SK-N-SH treated with all-trans-retinoic acid at 6 μM for 48 hours (cell line): ENCODE results near the gene F8.

Source experiments
- ARNTL ChIP-seq: fragments of 450-650 bp; formaldehyde crosslinking; IDR thresholded peaks from 2 replicates; pipeline ENCODE4 v1.5.0; 2020; ENCODE audit warnings: low read depth, mild to moderate bottlenecking, moderate library complexity, borderline replicate concordance
- BACH2 ChIP-seq: fragments of 250-450 bp; sonication (Bioruptor Pico); IDR thresholded peaks from 2 replicates; pipeline ENCODE4 v1.9.0; 2021; ENCODE audit warnings: mild to moderate bottlenecking, borderline replicate concordance
- CSDC2 ChIP-seq: fragments of 250-450 bp; sonication (Bioruptor Pico); IDR thresholded peaks from 2 replicates; pipeline ENCODE4 v1.5.0; 2020; ENCODE audit warnings: mild to moderate bottlenecking, moderate library complexity
- OSR1 ChIP-seq: fragments of 250-450 bp; sonication (Bioruptor Pico); IDR thresholded peaks from 2 replicates; pipeline ENCODE4 v1.8.0; 2022; ENCODE audit warnings: moderate library complexity, mild to moderate bottlenecking, inconsistent platforms
- PPARA ChIP-seq: fragments of 250-450 bp; sonication (Bioruptor Pico); IDR thresholded peaks from 2 replicates; pipeline ENCODE4 v1.5.0; 2020; ENCODE audit warnings: mild to moderate bottlenecking, borderline replicate concordance
- RARB ChIP-seq: fragments of 250-450 bp; sonication (Bioruptor Pico); IDR thresholded peaks from 2 replicates; pipeline ENCODE4 v1.8.0; 2021; ENCODE audit warnings: mild to moderate bottlenecking, moderate library complexity
- SNAI2 ChIP-seq: fragments of 250-450 bp; sonication (Bioruptor Pico); IDR thresholded peaks from 2 replicates; pipeline ENCODE4 v1.5.0; 2020; ENCODE audit warnings: mild to moderate bottlenecking, moderate library complexity
- TOX ChIP-seq: fragments of 250-450 bp; sonication (Bioruptor Pico); IDR thresholded peaks from 2 replicates; pipeline ENCODE4 v1.8.0; 2021; ENCODE audit warnings: mild to moderate bottlenecking, moderate library complexity, borderline replicate concordance
- ZC3H10 ChIP-seq: fragments of 250-450 bp; sonication (Bioruptor Pico); IDR thresholded peaks from 2 replicates; pipeline ENCODE4 v1.5.1; 2021; ENCODE audit warnings: mild to moderate bottlenecking, moderate library complexity
- ZFP3 ChIP-seq: fragments of 250-450 bp; sonication (Bioruptor Pico); IDR thresholded peaks from 2 replicates; pipeline ENCODE4 v1.5.0; 2020; ENCODE audit warnings: mild to moderate bottlenecking, moderate library complexity
- ZFP30 ChIP-seq: fragments of 450-650 bp; formaldehyde crosslinking; IDR thresholded peaks from 2 replicates; pipeline ENCODE4 v1.5.0; 2022; ENCODE audit warnings: mild to moderate bottlenecking, moderate library complexity
- TF ChIP-seq, protein P1 (sequence below): fragments of 250-450 bp; sonication (Bioruptor Pico); IDR thresholded peaks from 2 replicates; pipeline ENCODE4 v1.8.0; 2021; ENCODE audit warnings: low read depth, mild to moderate bottlenecking, moderate library complexity, borderline replicate concordance
- TF ChIP-seq, protein P2 (sequence below): fragments of 250-450 bp; sonication (Bioruptor Pico); IDR thresholded peaks from 2 replicates; pipeline ENCODE4 v1.8.0; 2020; ENCODE audit warnings: mild to moderate bottlenecking, moderate library complexity, borderline replicate concordance
- TF ChIP-seq, protein P3 (sequence below): fragments of 250-450 bp; sonication (Bioruptor Pico); IDR thresholded peaks from 2 replicates; pipeline ENCODE4 v1.5.1; 2021; ENCODE audit warnings: mild to moderate bottlenecking, moderate library complexity

DNA sequence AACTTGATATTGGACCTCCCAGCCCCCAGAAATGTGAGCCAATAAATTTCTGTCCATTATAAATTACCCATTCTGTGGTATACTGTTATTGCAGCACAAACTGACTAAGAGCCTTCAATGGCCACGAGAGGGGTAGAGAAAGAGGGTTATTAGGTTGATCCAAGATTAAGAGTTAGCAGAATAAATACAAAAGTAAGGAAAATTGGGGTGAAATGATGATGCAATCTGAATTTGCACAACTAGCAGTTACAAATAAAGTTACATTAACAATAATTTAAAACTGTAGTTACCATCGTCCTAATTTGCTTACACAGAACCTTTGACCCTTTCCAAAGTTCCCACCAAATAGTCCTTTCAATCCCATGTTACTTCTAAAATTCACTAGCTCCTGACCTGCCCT is 54.2 kb downstream of the F8 start:
- no peak for TF ChIP-seq RARB (CRISPR knock-in tag)
- TF ChIP-seq, protein P1, sequence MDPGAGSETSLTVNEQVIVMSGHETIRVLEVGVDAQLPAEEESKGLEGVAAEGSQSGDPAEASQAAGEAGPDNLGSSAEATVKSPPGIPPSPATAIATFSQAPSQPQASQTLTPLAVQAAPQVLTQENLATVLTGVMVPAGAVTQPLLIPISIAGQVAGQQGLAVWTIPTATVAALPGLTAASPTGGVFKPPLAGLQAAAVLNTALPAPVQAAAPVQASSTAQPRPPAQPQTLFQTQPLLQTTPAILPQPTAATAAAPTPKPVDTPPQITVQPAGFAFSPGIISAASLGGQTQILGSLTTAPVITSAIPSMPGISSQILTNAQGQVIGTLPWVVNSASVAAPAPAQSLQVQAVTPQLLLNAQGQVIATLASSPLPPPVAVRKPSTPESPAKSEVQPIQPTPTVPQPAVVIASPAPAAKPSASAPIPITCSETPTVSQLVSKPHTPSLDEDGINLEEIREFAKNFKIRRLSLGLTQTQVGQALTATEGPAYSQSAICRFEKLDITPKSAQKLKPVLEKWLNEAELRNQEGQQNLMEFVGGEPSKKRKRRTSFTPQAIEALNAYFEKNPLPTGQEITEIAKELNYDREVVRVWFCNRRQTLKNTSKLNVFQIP (CRISPR knock-in tag) = no peak
- TF ChIP-seq OSR1 = no peak
- no peak for TF ChIP-seq BACH2 (CRISPR knock-in tag)
- no peak for TF ChIP-seq ZFP3
- no peak for TF ChIP-seq ARNTL (CRISPR knock-in tag)
- no peak for TF ChIP-seq SNAI2
- no peak for TF ChIP-seq CSDC2 (CRISPR knock-in tag)
- no peak for TF ChIP-seq ZC3H10 (CRISPR knock-in tag)
- no peak for TF ChIP-seq PPARA (CRISPR knock-in tag)
- no peak for TF ChIP-seq ZFP30 (CRISPR knock-in tag)
- TF ChIP-seq, protein P2, sequence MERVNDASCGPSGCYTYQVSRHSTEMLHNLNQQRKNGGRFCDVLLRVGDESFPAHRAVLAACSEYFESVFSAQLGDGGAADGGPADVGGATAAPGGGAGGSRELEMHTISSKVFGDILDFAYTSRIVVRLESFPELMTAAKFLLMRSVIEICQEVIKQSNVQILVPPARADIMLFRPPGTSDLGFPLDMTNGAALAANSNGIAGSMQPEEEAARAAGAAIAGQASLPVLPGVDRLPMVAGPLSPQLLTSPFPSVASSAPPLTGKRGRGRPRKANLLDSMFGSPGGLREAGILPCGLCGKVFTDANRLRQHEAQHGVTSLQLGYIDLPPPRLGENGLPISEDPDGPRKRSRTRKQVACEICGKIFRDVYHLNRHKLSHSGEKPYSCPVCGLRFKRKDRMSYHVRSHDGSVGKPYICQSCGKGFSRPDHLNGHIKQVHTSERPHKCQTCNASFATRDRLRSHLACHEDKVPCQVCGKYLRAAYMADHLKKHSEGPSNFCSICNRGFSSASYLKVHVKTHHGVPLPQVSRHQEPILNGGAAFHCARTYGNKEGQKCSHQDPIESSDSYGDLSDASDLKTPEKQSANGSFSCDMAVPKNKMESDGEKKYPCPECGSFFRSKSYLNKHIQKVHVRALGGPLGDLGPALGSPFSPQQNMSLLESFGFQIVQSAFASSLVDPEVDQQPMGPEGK (CRISPR knock-in tag) = no peak
- TF ChIP-seq, protein P3, sequence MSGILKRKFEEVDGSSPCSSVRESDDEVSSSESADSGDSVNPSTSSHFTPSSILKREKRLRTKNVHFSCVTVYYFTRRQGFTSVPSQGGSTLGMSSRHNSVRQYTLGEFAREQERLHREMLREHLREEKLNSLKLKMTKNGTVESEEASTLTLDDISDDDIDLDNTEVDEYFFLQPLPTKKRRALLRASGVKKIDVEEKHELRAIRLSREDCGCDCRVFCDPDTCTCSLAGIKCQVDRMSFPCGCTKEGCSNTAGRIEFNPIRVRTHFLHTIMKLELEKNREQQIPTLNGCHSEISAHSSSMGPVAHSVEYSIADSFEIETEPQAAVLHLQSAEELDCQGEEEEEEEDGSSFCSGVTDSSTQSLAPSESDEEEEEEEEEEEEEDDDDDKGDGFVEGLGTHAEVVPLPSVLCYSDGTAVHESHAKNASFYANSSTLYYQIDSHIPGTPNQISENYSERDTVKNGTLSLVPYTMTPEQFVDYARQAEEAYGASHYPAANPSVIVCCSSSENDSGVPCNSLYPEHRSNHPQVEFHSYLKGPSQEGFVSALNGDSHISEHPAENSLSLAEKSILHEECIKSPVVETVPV (CRISPR knock-in tag) = no peak
- no peak for TF ChIP-seq TOX
